ENCODE results near the gene RBP5.

DNA sequence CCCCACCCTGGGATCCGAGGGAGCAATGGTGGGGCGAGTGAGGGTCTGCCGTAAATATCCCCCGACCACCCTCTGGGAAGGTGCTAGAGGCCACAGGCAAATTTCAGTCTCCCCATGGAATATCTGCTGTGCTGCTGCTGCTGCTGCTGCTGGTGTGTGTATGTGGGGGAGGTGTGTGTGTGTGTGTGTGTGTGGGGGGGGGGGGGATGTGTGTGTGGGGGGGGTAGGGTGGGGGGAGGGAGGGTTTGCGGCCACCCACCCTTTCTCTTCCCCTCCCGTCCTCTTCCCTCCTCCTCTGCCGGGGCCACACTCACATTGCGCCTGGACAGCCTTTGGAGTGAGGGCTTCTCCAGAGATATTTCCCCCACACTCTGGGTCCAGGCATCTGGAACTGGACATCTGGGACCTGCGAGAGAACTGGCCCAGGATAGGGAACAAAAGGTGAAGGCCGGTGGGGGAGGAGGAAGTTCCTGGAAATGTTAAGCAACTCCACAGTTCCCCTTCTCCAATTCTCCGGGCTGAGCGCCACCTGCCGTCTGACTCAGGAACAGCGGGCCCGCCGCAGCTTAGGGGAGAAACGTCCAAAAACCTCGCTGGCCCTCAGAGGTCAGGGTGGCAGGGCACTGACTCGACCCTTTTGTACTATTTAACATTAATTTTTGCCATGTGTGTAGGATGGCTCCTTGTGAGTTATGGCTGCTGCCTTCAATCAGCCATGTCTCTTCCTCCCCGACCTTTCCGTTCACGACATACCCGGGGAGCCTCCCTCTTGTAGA, 19.7 kb downstream of the RBP5 start, which contains the start of gene C1RL:
- no peak for TF ChIP-seq BMI1 (IDR thresholded peaks at IDR 0.05; ENCODE audit: borderline replicate concordance)
- TF ChIP-seq NBN (IDR thresholded peaks at IDR 0.05): peak; percentile 62
- TF ChIP-seq, protein P1, sequence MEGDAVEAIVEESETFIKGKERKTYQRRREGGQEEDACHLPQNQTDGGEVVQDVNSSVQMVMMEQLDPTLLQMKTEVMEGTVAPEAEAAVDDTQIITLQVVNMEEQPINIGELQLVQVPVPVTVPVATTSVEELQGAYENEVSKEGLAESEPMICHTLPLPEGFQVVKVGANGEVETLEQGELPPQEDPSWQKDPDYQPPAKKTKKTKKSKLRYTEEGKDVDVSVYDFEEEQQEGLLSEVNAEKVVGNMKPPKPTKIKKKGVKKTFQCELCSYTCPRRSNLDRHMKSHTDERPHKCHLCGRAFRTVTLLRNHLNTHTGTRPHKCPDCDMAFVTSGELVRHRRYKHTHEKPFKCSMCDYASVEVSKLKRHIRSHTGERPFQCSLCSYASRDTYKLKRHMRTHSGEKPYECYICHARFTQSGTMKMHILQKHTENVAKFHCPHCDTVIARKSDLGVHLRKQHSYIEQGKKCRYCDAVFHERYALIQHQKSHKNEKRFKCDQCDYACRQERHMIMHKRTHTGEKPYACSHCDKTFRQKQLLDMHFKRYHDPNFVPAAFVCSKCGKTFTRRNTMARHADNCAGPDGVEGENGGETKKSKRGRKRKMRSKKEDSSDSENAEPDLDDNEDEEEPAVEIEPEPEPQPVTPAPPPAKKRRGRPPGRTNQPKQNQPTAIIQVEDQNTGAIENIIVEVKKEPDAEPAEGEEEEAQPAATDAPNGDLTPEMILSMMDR (IDR thresholded peaks at IDR 0.05 in 2 of 3, conservative IDR thresholded peaks at IDR 0.05 in 1 of 3; ENCODE audit: control insufficient read depth in 2 of 3, extremely low read depth in 1 of 3, insufficient read depth in 1 of 3, low read depth in 3 of 3, low read length in 3 of 3): peak; percentile 93 to 98 (median 98)
- 0 out of 4 replicates have a peak, but pooled peaks of 1 of the 2 experiments have one; percentile 14 for TF ChIP-seq EP300 (IDR thresholded peaks at IDR 0.05; ENCODE audit: borderline replicate concordance in 1 of 2, control insufficient read depth in 1 of 2, low read depth in 2 of 2, low read length in 2 of 2)
- no peak for TF ChIP-seq SIN3A (IDR thresholded peaks at IDR 0.05; ENCODE audit: low read depth, low read length)
- no peak for TF ChIP-seq TARDBP (IDR thresholded peaks at IDR 0.05; ENCODE audit: borderline replicate concordance)
- no peak for TF ChIP-seq ZNF274 (IDR thresholded peaks at IDR 0.05; ENCODE audit: insufficient read depth, insufficient read length)
- TF ChIP-seq FOXM1 (IDR thresholded peaks at IDR 0.05; ENCODE audit: low read depth, low read length): no peak
